HG03175 (cell line): ENCODE measurements around the gene UST.
"Not testable (repeated sequence)": the region's sequence is repeated elsewhere in the genome, so short reads cannot be mapped to it uniquely, and the experiment has no call there.

Experiments
- ATAC-seq: cut with Tn5 transposase; IDR thresholded peaks from one replicate; pipeline ENCODE4 v1.9.1; 2021; ENCODE audit warnings: mild to moderate bottlenecking, moderate library complexity; ENCODE audit not compliant: unreplicated experiment

The UST gene

GRCh38 chr6:148764259-148765020 lies 17.6 kb downstream of the UST start:
- ATAC-seq: not testable (repeated sequence)

GRCh38 chr6:148765898-148766808 lies 19.3 kb downstream of the UST start:
- no peak for ATAC-seq

GRCh38 chr6:148768646-148769270 lies 21.9 kb downstream of the UST start:
- no peak for ATAC-seq

GRCh38 chr6:148769304-148769968 lies 22.6 kb downstream of the UST start:
- ATAC-seq: no peak

- no peak for ATAC-seq
Measured at GRCh38 chr6:148770408-148771211, 23.8 kb downstream of the UST start.

- ATAC-seq: no peak
Measured at GRCh38 chr6:148771212-148771601, 24.4 kb downstream of the UST start.

GRCh38 chr6:148771896-148772554 lies 25.2 kb downstream of the UST start:
- no peak for ATAC-seq

- no peak for ATAC-seq
Measured at GRCh38 chr6:148775161-148775560, 28.3 kb downstream of the UST start.

- ATAC-seq: no peak
Measured at GRCh38 chr6:148776321-148777308, 29.8 kb downstream of the UST start.

- no peak for ATAC-seq
Measured at GRCh38 chr6:148779142-148779562, 32.3 kb downstream of the UST start.

- not testable (repeated sequence) for ATAC-seq
Measured at GRCh38 chr6:148780423-148780822, 33.6 kb downstream of the UST start.

GRCh38 chr6:148780918-148781436 lies 34.1 kb downstream of the UST start:
- peak; percentile 95 for ATAC-seq

- ATAC-seq: no peak
Measured at GRCh38 chr6:148789948-148790347, 43.1 kb downstream of the UST start.

- no peak for ATAC-seq
Measured at GRCh38 chr6:148790404-148790803, 43.6 kb downstream of the UST start.

- peak; percentile 76 for ATAC-seq
Measured at GRCh38 chr6:148790817-148791216, 44.0 kb downstream of the UST start.

- ATAC-seq: no peak
Measured at GRCh38 chr6:148791372-148791771, 44.5 kb downstream of the UST start.

GRCh38 chr6:148793721-148794120 lies 46.9 kb downstream of the UST start:
- no peak for ATAC-seq

GRCh38 chr6:148794797-148795196 lies 48.0 kb downstream of the UST start:
- no peak for ATAC-seq
